ENCODE data around the gene FBXO27. TPM values are rescaled to one million over a fixed set of nuclear protein-coding genes. Genes with fewer than 3 reads are reported as not detected.

FBXO27 gene
- total and polyA plus RNA-seq, 2 of the 8 experiments (the other 6 are each of a cell fraction or from before 2014, with no cell fraction given): 10.9 to 25.5 TPM

- ChIA-PET POLR2A (ENCODE audit: partially characterized antibody) (interaction anchor here (0.6 to 1.8 kb wide), 3 partner anchors 10 to 76 kb away, joined by 3 to 6 read pairs (median 3); partner anchors contain the start of gene ACP7), CTCF (ENCODE audit: partially characterized antibody) (interaction anchor here (0.6 to 3.9 kb wide), 5 partner anchors 22 to 163 kb away, joined by 3 to 21 read pairs (median 3); no protein-coding TSS in a partner anchor)
- Histone ChIP-seq H2BK120ac (replicated peaks; ENCODE audit: low read depth, low read length) (no peak overlapping the region), H3K27ac (ENCODE audit: low read depth, low read length) (no peak overlapping the region), H4K5ac (ENCODE audit: insufficient read length, low read depth, low read length) (no peak overlapping the region), H4K8ac (ENCODE audit: extremely low read depth, insufficient read depth, low read length) (no peak overlapping the region), H2AFZ (ENCODE audit: low read length) (no peak overlapping the region), H2BK12ac (ENCODE audit: low read depth, low read length) (no peak overlapping the region), H3K18ac (ENCODE audit: extremely low read depth, low read length) (no peak overlapping the region), H3K4me1 (replicated peaks in 1 of 4; ENCODE audit: control insufficient read depth in 3 of 4, insufficient read depth in 4 of 4, low read length in 3 of 4) (no peaks in the 10 kb centered on the region), H3K79me2 (ENCODE audit: control insufficient read depth in 1 of 2, insufficient read depth in 2 of 2, low read length in 2 of 2) (no peaks in the 10 kb centered on the region), H3K27me3 (replicated peaks in 1 of 4; ENCODE audit: control insufficient read depth in 3 of 4, extremely low read depth in 1 of 4, insufficient read depth in 3 of 4, low read length in 3 of 4) (no peaks in the 10 kb centered on the region), H3K23ac (ENCODE audit: insufficient read length) (no peak overlapping the region), H3K9me3 (ENCODE audit: insufficient read depth in 2 of 2, low read depth in 1 of 2, low read length in 1 of 2) (no peaks in the 10 kb centered on the region), H2BK20ac (ENCODE audit: low read length) (no peak overlapping the region), H3K36me3 (ENCODE audit: control insufficient read depth in 2 of 4, insufficient read depth in 4 of 4, low read length in 3 of 4) (no peaks in the 10 kb centered on the region), H3K14ac (ENCODE audit: insufficient read length) (no peak overlapping the region), H4K20me1 (replicated peaks in 1 of 2; ENCODE audit: control insufficient read depth in 1 of 2, insufficient read depth in 2 of 2, low read length in 2 of 2) (no peaks in the 10 kb centered on the region), H2AK5ac (ENCODE audit: low read depth, low read length) (no peak overlapping the region), H3K4ac (replicated peaks; ENCODE audit: insufficient read length, low read depth, low read length) (no peak overlapping the region), H3K56ac (replicated peaks; ENCODE audit: insufficient read length, low read depth, low read length) (no peak overlapping the region), H3K4me2 (ENCODE audit: insufficient read depth in 1 of 2, low read depth in 2 of 2, low read length in 2 of 2) (no peak overlapping the region), H3K79me1 (ENCODE audit: low read depth, low read length) (no peaks in the 10 kb centered on the region), H2BK5ac (ENCODE audit: low read depth, low read length) (no peak overlapping the region), H3K4me3 (ENCODE audit: extremely low read depth in 1 of 4, insufficient read depth in 2 of 4, low read depth in 3 of 4, low read length in 4 of 4) (no peak overlapping the region), H3K9ac (replicated peaks in 1 of 4; ENCODE audit: extremely low read depth in 1 of 4, low read depth in 3 of 4, low read length in 3 of 4) (no peak overlapping the region), H3K23me2 (ENCODE audit: low read depth, low read length) (no peaks in the 10 kb centered on the region), H2BK15ac (ENCODE audit: low read length) (no peak overlapping the region), H4K91ac (replicated peaks; ENCODE audit: insufficient read length, low read length) (no peak overlapping the region)
- WGBS, 2 experiments (ENCODE audit: extremely low coverage in 1 of 2, insufficient coverage in 1 of 2, insufficient read length in 1 of 2, insufficient replicate concordance in 2 of 2, low coverage in 1 of 2, low lambda C conversion rate in 2 of 2, missing lambda C conversion rate in 1 of 2): 87% methylated on average over 3 of the region's 3 CpGs; no CpG with 5 or more reads in 1 of the 2 experiments
- no peak for FAIRE-seq
- DNase-seq (ENCODE audit: low read depth in 1 of 2, low spot score in 2 of 2): no peak
- no peak for TF ChIP-seq SAP30 (IDR thresholded peaks at IDR 0.05; ENCODE audit: insufficient read depth, insufficient replicate concordance, low read length)
- TF ChIP-seq JUN (IDR thresholded peaks at IDR 0.05; ENCODE audit: low read depth, low read length): no peak
- TF ChIP-seq CBX5 (IDR thresholded peaks at IDR 0.05; ENCODE audit: low read depth, low read length): no peak
- no peak for TF ChIP-seq YY1 (IDR thresholded peaks at IDR 0.05; ENCODE audit: low read depth, low read length)
These were observed 41.9 kb upstream of the FBXO27 start for GRCh38 chr19:39074205-39074692.

All from H1 (cell line).